GM19397 (cell line): ENCODE measurements around the gene BMS1.
"Not testable (repeated sequence)": the region's sequence is repeated elsewhere in the genome, so short reads cannot be mapped to it uniquely, and the experiment has no call there.

Source experiments
- ATAC-seq: cut with Tn5 transposase; IDR thresholded peaks from one replicate; pipeline ENCODE4 v1.9.1; 2021; ENCODE audit warnings: mild to moderate bottlenecking, moderate library complexity; ENCODE audit not compliant: unreplicated experiment

The BMS1 gene

GRCh38 chr10:42862801-42863200, 80.2 kb downstream of the BMS1 start:
- ATAC-seq, result not testable (repeated sequence)

GRCh38 chr10:42864575-42864974, 82.0 kb downstream of the BMS1 start:
- no peak for ATAC-seq

GRCh38 chr10:42865716-42866114, 83.1 kb downstream of the BMS1 start:
- no peak for ATAC-seq

GRCh38 chr10:42866115-42866995, 83.8 kb downstream of the BMS1 start:
- ATAC-seq, result no peak

DNA sequence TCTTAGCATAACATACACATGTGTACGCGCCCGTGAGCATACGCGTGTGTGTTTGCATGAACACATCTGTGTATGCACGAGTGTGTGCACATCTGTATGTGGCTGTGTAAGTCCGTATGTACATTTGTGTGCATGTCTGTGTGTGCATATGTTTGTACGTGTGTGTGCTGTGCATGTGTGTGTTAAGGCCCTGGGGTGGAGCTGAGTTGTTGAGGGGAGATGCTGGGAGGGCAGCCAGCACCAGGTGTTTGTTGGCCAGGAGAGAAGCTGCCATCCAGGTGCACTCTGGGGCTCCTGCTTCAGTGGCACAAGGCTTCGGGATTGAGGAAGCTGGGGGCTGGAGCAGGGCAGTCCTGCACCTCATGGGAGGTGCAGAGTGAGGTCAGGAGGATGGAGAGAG, 85.0 kb downstream of the BMS1 start:
- no peak for ATAC-seq

- no peak for ATAC-seq
These were observed 85.9 kb downstream of the BMS1 start for GRCh38 chr10:42868530-42868929.

DNA sequence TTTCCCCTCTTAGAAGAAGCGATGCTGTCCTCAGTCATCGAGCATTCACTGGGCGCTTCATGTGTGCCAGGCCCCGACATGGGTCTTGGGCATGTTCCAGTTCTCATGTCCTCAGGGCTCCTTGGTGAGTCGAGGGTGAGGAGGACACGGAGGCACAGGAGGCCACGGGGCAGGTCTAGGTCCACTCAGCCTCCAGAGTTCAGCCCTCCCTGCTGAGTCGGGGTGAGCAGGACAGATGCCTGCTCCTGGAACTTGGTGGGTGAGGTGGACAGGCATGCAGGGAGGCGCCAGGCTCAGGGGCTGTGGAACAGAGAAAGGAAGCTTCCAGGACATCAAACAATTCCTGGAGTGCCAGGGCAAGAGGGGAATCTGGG, 87.4 kb downstream of the BMS1 start:
- ATAC-seq, result no peak

- ATAC-seq, result not testable (repeated sequence)
These were observed 88.6 kb downstream of the BMS1 start for GRCh38 chr10:42871138-42871641.

DNA sequence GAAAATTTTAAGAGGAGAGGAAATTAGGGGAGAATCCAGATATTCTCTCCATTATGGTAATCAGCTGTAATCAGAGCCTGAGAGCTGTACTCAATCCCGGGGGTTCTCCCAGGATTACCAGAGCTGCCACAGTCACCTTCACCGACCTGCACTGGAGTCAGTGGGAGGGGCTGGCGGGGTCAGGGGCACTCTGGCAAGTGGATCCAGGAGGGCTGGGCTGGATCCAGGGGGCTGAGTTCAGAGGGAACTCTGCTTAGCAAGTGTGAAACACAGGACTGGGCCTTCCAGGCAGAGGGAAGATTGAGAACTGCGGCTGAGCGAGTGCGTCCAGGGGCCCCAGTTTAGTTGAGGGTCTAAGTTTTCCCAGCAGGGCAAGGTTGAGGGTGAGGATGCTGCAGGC, 89.2 kb downstream of the BMS1 start:
- ATAC-seq, result no peak

- no peak for ATAC-seq
These were observed 90.4 kb downstream of the BMS1 start for GRCh38 chr10:42872865-42873435.

DNA sequence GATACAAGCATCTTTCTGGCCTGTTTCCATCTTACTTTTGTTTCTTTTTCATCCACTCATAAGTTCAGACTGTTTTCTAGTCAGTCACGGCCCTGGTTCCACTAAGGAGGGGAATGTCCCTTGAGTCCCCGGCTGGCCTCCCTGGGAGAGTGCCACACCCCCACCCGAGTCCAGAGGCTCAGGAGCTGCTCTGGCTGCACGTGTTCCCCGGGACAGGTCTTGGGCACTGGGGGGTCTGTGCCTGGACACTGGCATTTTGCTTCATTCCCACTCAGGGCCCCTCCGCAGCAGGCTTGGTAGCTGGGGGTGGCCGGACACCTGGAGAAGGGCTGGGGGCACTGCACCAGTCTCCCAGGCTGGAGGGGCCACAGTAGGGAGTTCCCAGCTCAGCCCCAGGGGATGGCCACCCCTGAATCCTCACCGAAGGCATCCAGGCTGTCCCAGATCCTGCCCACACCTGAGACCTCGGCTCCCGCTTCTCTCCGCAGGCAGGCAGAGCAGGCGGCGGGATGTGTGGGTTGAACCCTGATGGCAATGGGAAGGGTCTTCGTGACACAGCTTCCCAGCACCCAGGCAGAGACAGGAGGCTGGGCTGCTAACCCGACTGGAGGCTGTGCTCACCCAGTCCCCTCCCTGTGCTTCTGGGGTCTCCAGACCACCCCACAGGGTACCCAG, 92.3 kb downstream of the BMS1 start:
- no peak for ATAC-seq

- ATAC-seq, result no peak
These were observed 92.8 kb downstream of the BMS1 start for GRCh38 chr10:42875388-42875755.

DNA sequence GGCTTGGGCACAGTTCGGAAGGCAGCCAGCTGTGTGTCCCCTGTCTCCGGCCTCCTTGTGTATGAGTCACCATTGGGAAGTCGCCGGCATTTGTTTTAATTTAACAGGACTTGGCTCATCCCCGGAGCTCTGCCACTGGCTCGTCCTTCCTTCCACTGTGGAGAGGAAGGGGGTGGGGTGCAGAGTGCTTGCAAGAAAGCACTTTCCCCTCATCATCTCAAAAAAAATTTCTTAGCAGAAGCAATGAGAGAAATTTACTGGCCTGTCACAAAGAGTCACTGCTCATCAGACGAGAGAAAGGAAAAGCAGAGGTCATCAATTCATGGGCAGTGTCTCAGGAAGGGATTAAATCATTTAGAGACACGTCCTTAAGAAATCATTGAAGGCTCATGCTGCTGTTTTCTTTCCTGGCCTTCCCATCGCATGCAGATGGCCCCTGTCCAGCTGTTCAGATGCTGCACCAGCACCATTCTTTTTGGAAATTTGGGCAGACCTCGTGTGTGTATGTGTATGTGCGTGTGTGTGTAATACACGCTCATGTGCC, 93.3 kb downstream of the BMS1 start:
- ATAC-seq, result no peak

DNA sequence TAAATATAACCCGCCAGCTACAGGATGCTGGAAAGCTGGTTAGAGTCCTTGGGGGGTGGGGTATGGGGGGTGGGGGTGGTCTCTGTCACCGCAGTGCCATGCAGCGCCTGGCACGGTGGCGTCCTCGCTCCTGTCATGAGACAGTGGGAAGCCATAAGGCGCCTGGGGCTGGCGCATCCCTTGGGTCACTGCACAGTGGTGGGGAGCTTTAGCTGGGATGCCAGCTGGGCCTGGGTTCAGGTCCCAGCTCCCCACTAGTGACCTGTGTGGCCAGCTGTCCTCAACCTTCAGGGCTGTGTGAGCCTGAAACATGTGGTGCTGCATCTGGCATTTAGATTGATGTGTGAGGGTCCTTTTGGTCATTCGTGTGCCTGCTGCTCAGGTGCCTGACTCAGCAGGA, 93.9 kb downstream of the BMS1 start:
- ATAC-seq, result no peak

- no peak for ATAC-seq
These were observed 94.3 kb downstream of the BMS1 start for GRCh38 chr10:42876945-42877344.

GRCh38 chr10:42877496-42878030, 95.0 kb downstream of the BMS1 start:
- no peak for ATAC-seq

- no peak for ATAC-seq
These were observed 95.7 kb downstream of the BMS1 start for GRCh38 chr10:42878134-42878820.

GRCh38 chr10:42878821-42879195, 96.2 kb downstream of the BMS1 start:
- ATAC-seq, result no peak

DNA sequence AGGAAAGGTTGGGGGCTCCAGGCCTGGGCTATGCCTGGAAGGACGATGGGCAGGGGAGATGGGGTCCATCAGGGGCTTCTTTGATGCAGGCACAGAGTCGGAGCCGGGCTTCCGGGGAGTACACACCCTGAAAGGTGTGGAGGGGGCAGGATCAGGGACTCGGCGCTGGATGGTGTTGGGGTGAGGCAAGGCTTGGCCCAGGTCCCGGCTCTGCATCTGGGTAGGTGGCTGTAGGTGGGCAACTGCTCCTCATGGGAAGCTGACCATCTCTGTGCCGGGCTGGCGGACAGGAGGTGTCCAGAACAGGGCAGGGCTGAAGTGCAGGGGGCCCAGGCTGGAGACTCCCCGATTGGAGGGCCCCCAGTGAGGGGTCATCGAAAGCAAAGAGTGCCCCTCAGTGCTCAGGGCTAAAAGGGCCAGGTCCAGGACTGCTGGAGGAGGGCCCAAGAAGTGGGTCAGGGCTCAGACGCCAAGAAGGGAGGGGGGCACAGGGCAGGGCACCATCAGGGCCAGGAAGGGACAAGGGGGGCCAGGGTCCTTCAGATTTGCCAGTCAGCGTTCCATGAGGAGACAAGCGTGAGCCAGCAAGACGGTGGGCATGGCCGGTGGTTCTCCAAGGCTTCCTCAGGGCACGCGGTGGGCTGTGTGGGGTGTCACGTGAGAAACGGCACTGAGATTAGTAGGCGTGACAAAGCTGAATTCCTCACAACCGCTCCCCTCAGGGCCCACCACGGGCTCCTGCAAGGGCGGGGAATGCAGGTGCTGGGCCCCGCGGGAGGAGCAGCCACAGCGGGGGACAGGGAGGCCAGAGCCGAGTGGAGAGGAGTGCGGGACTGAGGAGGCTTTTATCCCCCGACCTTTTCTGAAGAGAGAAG, 97.0 kb downstream of the BMS1 start:
- ATAC-seq, result no peak

DNA sequence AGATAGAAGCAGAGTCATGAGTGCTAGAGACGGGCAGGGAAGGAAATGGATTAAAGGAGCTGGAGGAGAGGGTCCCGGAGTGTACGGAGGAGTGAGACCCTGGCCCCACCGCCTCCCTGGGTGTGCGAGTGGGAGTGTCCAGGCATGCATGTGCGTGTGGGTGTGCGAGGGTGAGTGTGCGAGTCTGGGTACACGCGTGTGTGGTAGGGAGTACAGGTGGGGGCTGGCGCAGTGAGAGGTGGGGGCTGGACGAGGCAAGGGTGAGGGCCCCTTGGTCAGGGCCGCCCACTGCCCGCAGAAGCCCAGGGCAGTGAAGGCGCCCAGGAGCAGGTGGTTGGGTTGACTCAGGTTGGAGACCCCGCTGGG, 97.6 kb downstream of the BMS1 start:
- no peak for ATAC-seq
